Colonic mucosa (tissue), 4 donors: ENCODE data around the gene TAF4. TPM values are rescaled to one million over a fixed set of nuclear protein-coding genes. Genes with fewer than 3 reads are reported as not detected.
"Not testable (repeated sequence)": the region's sequence is repeated elsewhere in the genome, so short reads cannot be mapped to it uniquely, and the experiment has no call there.

Experiments
- DNase-seq: peaks from one replicate; pipeline ENCODE4 v3.0.0-alpha.2; 2020
- H3K27ac ChIP-seq: fragments of 200-600 bp; one replicate; pipeline ENCODE4 v1.8.0; 2021
- H3K27me3 ChIP-seq: fragments of 200-600 bp; one replicate; pipeline ENCODE4 v1.8.0; 2021
- H3K36me3 ChIP-seq: fragments of 200-600 bp; one replicate; pipeline ENCODE4 v1.8.0; 2021
- H3K4me1 ChIP-seq: fragments of 200-600 bp; one replicate; pipeline ENCODE4 v1.8.0; 2021; ENCODE audit warnings: mild to moderate bottlenecking
- H3K4me3 ChIP-seq: fragments of 200-600 bp; one replicate; pipeline ENCODE4 v1.8.0; 2021
- H3K9ac ChIP-seq, 2 donors: one replicate each; pipeline ENCODE4 v1.7.0; 2013; ENCODE audit warnings: control low read depth in 2 of 2, low read depth in 2 of 2, low read length in 2 of 2
- H3K9me3 ChIP-seq: fragments of 200-600 bp; one replicate; pipeline ENCODE4 v1.8.0; 2021
- CTCF ChIP-seq: fragments of 200-600 bp; IDR thresholded peaks from one replicate; pipeline ENCODE4 v1.8.0; 2022; ENCODE audit warnings: antibody characterized with exemption, mild to moderate bottlenecking
- intact Hi-C: fragments of 100-400 bp; cut with DNase I; formaldehyde crosslinking; loops from one replicate; pipeline ENCODE4 v1.14.1; 2022
- total RNA-seq, 2 donors: library from RNA; stranded (reverse); fragmentation: NEBNext Ultra II Directional in 1 of 2; extraction: Animal tissue kit (Norgen Biotek cat#: 25700) in 1 of 2; gene quantifications; one replicate each; pipeline ENCODE4 v1.2.1, GENCODE V29; 2021
- donor health status: healthy.
- donor health status: DM: no; HTN: no; CAD: no.
- donor health status: DM: no; HTN: no; CAD: no.

TAF4 gene
- total RNA-seq, 2 donors from 2014 or later = 17.4 to 27.3 TPM

- H3K27me3 ChIP-seq = no peaks in the 10 kb centered on the region
- no peak overlapping the region for H3K9ac ChIP-seq
- no peak overlapping the region for H3K4me3 ChIP-seq
- H3K36me3 ChIP-seq = no peaks in the 10 kb centered on the region
- H3K4me1 ChIP-seq = no peaks in the 10 kb centered on the region
- no peaks in the 10 kb centered on the region for H3K9me3 ChIP-seq
- DNase-seq = no peak
- no peak overlapping the region for H3K27ac ChIP-seq
- TF ChIP-seq CTCF = no peak
- intact Hi-C loops = no loop called here
These were observed 116.9 kb downstream of the TAF4 start for GRCh38 chr20:61948586-61949362.

GRCh38 chr20:61948056-61948455 is 117.6 kb downstream of the TAF4 start:
- DNase-seq, H3K36me3 ChIP-seq, H3K4me3 ChIP-seq, H3K27ac ChIP-seq, H3K9ac ChIP-seq, H3K4me1 ChIP-seq, H3K9me3 ChIP-seq, intact Hi-C loops, H3K27me3 ChIP-seq: not testable (repeated sequence)

- H3K4me1 ChIP-seq, intact Hi-C loops, H3K36me3 ChIP-seq, H3K4me3 ChIP-seq, H3K9me3 ChIP-seq, H3K27me3 ChIP-seq, H3K9ac ChIP-seq, DNase-seq, H3K27ac ChIP-seq: not testable (repeated sequence)
These were observed 120.2 kb downstream of the TAF4 start for GRCh38 chr20:61945495-61945894.

- H3K36me3 ChIP-seq, H3K9me3 ChIP-seq, H3K4me1 ChIP-seq, DNase-seq, intact Hi-C loops, H3K9ac ChIP-seq, H3K4me3 ChIP-seq, H3K27ac ChIP-seq, H3K27me3 ChIP-seq: not testable (repeated sequence)
These were observed 120.7 kb downstream of the TAF4 start for GRCh38 chr20:61944967-61945366.

- H3K4me1 ChIP-seq = no peaks in the 10 kb centered on the region
- no peaks in the 10 kb centered on the region for H3K36me3 ChIP-seq
- no peak for DNase-seq
- intact Hi-C loops = no loop called here
- no peak for TF ChIP-seq CTCF
- no peak overlapping the region for H3K27ac ChIP-seq
- H3K9me3 ChIP-seq = no peaks in the 10 kb centered on the region
- no peak overlapping the region for H3K9ac ChIP-seq
- no peak overlapping the region for H3K4me3 ChIP-seq
- H3K27me3 ChIP-seq = no peaks in the 10 kb centered on the region
These were observed 123.2 kb downstream of the TAF4 start for GRCh38 chr20:61942526-61942925.

GRCh38 chr20:61941721-61942405 is 123.8 kb downstream of the TAF4 start:
- Histone ChIP-seq H3K9me3 (no peaks in the 10 kb centered on the region), H3K27me3 (no peaks in the 10 kb centered on the region), H3K9ac (no peak overlapping the region), H3K4me3 (no peak overlapping the region), H3K36me3 (no peaks in the 10 kb centered on the region), H3K27ac (no peak overlapping the region), H3K4me1 (no peaks in the 10 kb centered on the region)
- TF ChIP-seq CTCF = no peak
- DNase-seq = no peak
- intact Hi-C loops = no loop called here
